ENCODE results near the gene XYLT1.

DNA sequence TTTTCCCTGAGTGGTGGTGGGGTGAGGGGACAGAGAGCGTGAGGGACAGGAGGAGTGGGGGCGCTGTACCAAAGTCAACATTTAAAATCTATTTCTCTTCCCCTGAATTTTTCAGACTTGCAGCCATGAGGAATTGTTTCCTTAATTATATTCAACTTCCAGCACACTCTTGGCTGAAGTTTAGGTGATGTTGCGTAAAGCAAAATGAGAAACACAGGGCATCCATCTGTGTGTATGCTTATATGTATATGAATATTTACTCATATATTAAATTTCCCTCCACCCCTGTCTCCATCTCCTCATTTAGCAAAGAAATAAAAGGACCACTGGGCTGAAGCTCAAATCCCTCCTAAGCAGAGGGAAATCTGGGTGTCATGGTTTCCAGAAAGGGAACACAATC is 218.1 kb downstream of the XYLT1 start:
- TF ChIP-seq, protein P1, sequence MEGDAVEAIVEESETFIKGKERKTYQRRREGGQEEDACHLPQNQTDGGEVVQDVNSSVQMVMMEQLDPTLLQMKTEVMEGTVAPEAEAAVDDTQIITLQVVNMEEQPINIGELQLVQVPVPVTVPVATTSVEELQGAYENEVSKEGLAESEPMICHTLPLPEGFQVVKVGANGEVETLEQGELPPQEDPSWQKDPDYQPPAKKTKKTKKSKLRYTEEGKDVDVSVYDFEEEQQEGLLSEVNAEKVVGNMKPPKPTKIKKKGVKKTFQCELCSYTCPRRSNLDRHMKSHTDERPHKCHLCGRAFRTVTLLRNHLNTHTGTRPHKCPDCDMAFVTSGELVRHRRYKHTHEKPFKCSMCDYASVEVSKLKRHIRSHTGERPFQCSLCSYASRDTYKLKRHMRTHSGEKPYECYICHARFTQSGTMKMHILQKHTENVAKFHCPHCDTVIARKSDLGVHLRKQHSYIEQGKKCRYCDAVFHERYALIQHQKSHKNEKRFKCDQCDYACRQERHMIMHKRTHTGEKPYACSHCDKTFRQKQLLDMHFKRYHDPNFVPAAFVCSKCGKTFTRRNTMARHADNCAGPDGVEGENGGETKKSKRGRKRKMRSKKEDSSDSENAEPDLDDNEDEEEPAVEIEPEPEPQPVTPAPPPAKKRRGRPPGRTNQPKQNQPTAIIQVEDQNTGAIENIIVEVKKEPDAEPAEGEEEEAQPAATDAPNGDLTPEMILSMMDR (IDR thresholded peaks at IDR 0.05; ENCODE audit: low read depth, low read length, poor library complexity, severe bottlenecking), result no peak
- TF ChIP-seq EZH2phosphoT487 (IDR thresholded peaks at IDR 0.05; ENCODE audit: borderline replicate concordance, low read length), result no peak

Measured in DOHH2 (cell line).